GM12878 (cell line): ENCODE measurements around the gene ANO9. TPM values are rescaled to one million over a fixed set of nuclear protein-coding genes. Genes with fewer than 3 reads are reported as not detected.

Source experiments
- ATAC-seq: fragments of 200-7000 bp; cut with Tn5 transposase; 3 replicates; pipeline ENCODE4 v1.9.1; 2020; ENCODE audit warnings: mild to moderate bottlenecking, moderate library complexity
- BruUV-seq: library from RNA; stranded (reverse); fragments of 400-500 nt; replicated peaks from 2 replicates; lab custom pipeline; 2021; lab: Mats Ljungman, UMichigan
- CTCF ChIA-PET: fragments of 300-600 bp; sonication (Branson Sonifier 250); formaldehyde crosslinking; extraction: SDS; loops from one replicate; lab custom pipeline; 2021; ENCODE audit warnings: inconsistent platforms; lab: Yijun Ruan, JAX
- POLR2A ChIA-PET: fragments of 350-600 bp; formaldehyde crosslinking; extraction: SDS; loops from one replicate; lab custom pipeline; 2021; ENCODE audit warnings: inconsistent platforms; lab: Charles Lee
- RAD21 ChIA-PET: fragments of 300-600 bp; sonication (Branson Sonifier 250); formaldehyde crosslinking; loops from one replicate; lab custom pipeline; 2023; ENCODE audit warnings: antibody characterized with exemption; ENCODE audit not compliant: unreplicated experiment; lab: Charles Lee
- SMC1A ChIA-PET: fragments of 300-600 bp; sonication (Branson Sonifier 250); formaldehyde crosslinking; loops from one replicate; lab custom pipeline; 2023; ENCODE audit not compliant: unreplicated experiment, uncharacterized antibody; lab: Charles Lee
- DNase-seq: peaks from one replicate; pipeline ENCODE4 v3.0.0-alpha.2; 2011; ENCODE audit warnings: low read depth, low spot score
- FAIRE-seq: peaks from 3 replicates; lab custom pipeline; 2011; peaks lifted over from hg19 to GRCh38; lab: Jason Lieb, UNC
- H2AFZ ChIP-seq: 2 replicates; pipeline ENCODE4 v1.6.0; 2011; ENCODE audit warnings: low read depth, low read length, control low read depth; ENCODE audit not compliant: control insufficient read depth
- H3K27ac ChIP-seq: 2 replicates; pipeline ENCODE4 v1.5.1; 2011; ENCODE audit warnings: control low read depth; ENCODE audit not compliant: control insufficient read depth, insufficient read depth
- H3K27me3 ChIP-seq, 2 experiments: replicated peaks in 1 of 2; 2 replicates each; pipeline versions ENCODE4 v1.6.0 to v1.6.1; 2011; ENCODE audit warnings: low read length in 1 of 2; ENCODE audit not compliant: control insufficient read depth in 2 of 2, insufficient read depth in 2 of 2
- H3K36me3 ChIP-seq, 2 experiments: 2 replicates each; pipeline ENCODE4 v1.5.1; 2011; ENCODE audit warnings: low read length in 1 of 2; ENCODE audit not compliant: control insufficient read depth in 2 of 2, insufficient read depth in 2 of 2
- H3K4me1 ChIP-seq: 2 replicates; pipeline ENCODE4 v1.6.1; 2011; ENCODE audit warnings: mild to moderate bottlenecking, low read length, moderate library complexity, mixed read lengths; ENCODE audit not compliant: control insufficient read depth, insufficient read depth
- H3K4me2 ChIP-seq: 2 replicates; pipeline ENCODE4 v1.6.0; 2011; ENCODE audit warnings: control low read depth; ENCODE audit not compliant: control insufficient read depth, insufficient read depth
- H3K4me3 ChIP-seq: fragments of 200-600 bp; sonication (generic); 2 replicates; pipeline ENCODE4 v1.5.1; 2016
- H3K79me2 ChIP-seq: 2 replicates; pipeline ENCODE4 v1.6.0; 2011; ENCODE audit warnings: low read length; ENCODE audit not compliant: control insufficient read depth, insufficient read depth
- H3K9ac ChIP-seq: 2 replicates; pipeline ENCODE4 v1.8.0; 2011; ENCODE audit warnings: low read length, control low read depth, mixed read lengths; ENCODE audit not compliant: control insufficient read depth, insufficient read depth
- H3K9me3 ChIP-seq: replicated peaks from 3 replicates; pipeline ENCODE4 v1.5.1; 2011; ENCODE audit warnings: mild to moderate bottlenecking, low read length; ENCODE audit not compliant: control insufficient read depth, insufficient read depth
- H4K20me1 ChIP-seq: 2 replicates; pipeline ENCODE4 v1.6.0; 2011; ENCODE audit not compliant: control insufficient read depth, insufficient read depth
- BHLHE40 ChIP-seq, 2 experiments: fragments of 450-650 bp in 1 of 2; IDR thresholded peaks; 2 replicates each; pipeline ENCODE4 v1.6.1; 2011 to 2017; ENCODE audit warnings: low read depth in 2 of 2, borderline replicate concordance in 1 of 2, improper control_type of control experiment in 1 of 2, low read length in 1 of 2, mild to moderate bottlenecking in 1 of 2
- CBX5 ChIP-seq: sonication (generic); IDR thresholded peaks from 2 replicates; pipeline ENCODE4 v1.6.1; 2016; ENCODE audit warnings: low read depth, moderate library complexity, mild to moderate bottlenecking, inconsistent platforms
- GATAD2B ChIP-seq: fragments of 450-650 bp; conservative IDR thresholded peaks from 2 replicates; pipeline ENCODE4 v1.6.1; 2017; ENCODE audit warnings: low read depth, mild to moderate bottlenecking, moderate library complexity
- IKZF1 ChIP-seq: fragments of 450-650 bp; conservative IDR thresholded peaks from 2 replicates; pipeline ENCODE4 v1.6.1; 2017; ENCODE audit warnings: antibody characterized with exemption, mild to moderate bottlenecking
- POLR2A ChIP-seq: IDR thresholded peaks from 2 replicates; pipeline ENCODE4 v1.6.1; 2011; ENCODE audit warnings: low read depth, mild to moderate bottlenecking, low read length
- SUZ12 ChIP-seq: fragments of 200-600 bp; sonication (generic); IDR thresholded peaks from one replicate; pipeline ENCODE4 v1.6.1; 2018; ENCODE audit warnings: antibody characterized with exemption, mild to moderate bottlenecking; ENCODE audit not compliant: unreplicated experiment
- WGBS: methylation state at CpG from one replicate; pipeline ENCODE4 v1.1.6; 2016; ENCODE audit warnings: low lambda C conversion rate; ENCODE audit not compliant: insufficient replicate concordance, insufficient coverage; ENCODE audit errors: missing lambda C conversion rate; 5-methylcytosine and 5-hydroxymethylcytosine counted together
- in situ Hi-C: fragments of 300-500 bp; cut with MboI; formaldehyde crosslinking; loops from 9 replicates; pipeline ENCODE4 v1.14.3; 2018; ENCODE audit warnings: mixed read lengths
- intact Hi-C: fragments of 100-400 bp; cut with micrococcal nuclease; formaldehyde crosslinking; loops from one replicate; pipeline ENCODE4 v1.14.2; 2022; ENCODE audit not compliant: unreplicated experiment
- polyA plus RNA-seq, 11 experiments: library from polyadenylated mRNA; depleted of rRNA in 4 of 11; unstranded in 6 of 11; stranded (reverse) in 5 of 11; fragments of >200 nt; fragmentation: Nextera tagmentation in 4 of 11; fragmentation: Illumina TruSeq in 1 of 11; extraction: Ambion mirVana in 4 of 11; extraction: Trizol in 1 of 11; gene quantifications; 1 replicate in 1 of 11; 2 replicates in 10 of 11; pipeline versions ENCODE4 v1.2.1 to v1.2.3, GENCODE V29; 2011 to 2016; ENCODE audit warnings: inconsistent platforms in 2 of 11, missing spikeins in 2 of 11, low read depth in 1 of 11
- total RNA-seq, 4 experiments: library from RNA; depleted of rRNA in 3 of 4; stranded (reverse); fragments of >200 nt in 3 of 4; fragmentation: Illumina TruSeq in 1 of 4; extraction: Trizol in 1 of 4; gene quantifications; 2 replicates each; pipeline versions ENCODE4 v1.2.1 to v1.2.3, GENCODE V29; 2013 to 2021

ANO9 gene
- total and polyA plus RNA-seq, 10 of the 15 experiments (the other 5 are each of a cell fraction or from before 2014, with no cell fraction given): 0.21 to 42.3 (median 12.0) TPM

DNA sequence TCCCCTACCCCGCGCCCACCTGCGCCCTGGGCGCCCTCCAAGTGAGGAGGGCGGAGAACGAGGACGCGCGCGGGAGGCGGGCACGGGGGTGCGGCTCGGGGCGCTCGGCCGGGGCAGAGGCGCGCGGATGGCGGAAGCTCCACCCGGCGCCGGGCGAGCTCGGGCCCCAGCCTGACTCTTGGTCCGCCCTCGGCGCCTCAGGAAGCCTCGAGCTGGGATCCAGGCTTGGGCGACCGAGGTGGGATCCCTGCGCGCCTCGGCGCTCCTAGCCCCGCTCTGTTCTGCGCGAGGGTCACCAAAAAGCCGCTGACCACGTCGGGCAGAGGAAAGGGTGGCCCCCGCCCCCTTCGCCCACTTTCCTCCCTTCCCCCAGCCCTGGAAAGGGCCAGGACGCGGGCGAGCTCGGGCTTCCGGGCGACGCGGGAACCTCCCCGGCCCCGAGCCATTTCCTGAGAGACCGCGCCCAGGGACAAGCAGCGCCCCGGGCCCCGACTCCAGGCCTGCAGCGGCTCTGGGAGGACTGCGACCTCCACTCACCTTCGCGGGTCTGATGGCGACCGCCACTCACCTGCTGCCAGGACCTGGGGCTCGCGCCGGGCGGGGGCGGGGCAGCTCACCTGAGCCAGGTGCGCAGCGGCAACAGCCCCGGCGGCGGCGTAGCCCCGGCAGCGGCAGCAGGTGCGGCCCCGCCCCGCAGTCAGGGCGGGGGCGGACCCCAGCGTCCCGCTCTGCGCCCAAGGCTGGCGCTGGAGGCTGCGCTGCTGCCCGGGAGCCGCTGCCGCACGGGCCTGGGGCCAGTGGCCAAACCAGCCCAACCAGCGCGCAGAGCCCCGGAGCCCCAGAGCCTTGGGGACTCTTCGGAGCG lies 24.8 kb downstream of the ANO9 start:
- Histone ChIP-seq H3K79me2 (no peaks in the 10 kb centered on the region), H3K4me1 (peaks cover 8% of the 10 kb centered on the region), H2AFZ (peak overlapping the region; percentile 55), H3K27me3 (no peaks in the 10 kb centered on the region), H3K36me3 (no peaks in the 10 kb centered on the region), H3K27ac (no peak overlapping the region), H3K9me3 (no peaks in the 10 kb centered on the region), H3K4me3 (peak overlapping the region; percentile 60; the same call in 1 of the 2 replicates), H4K20me1 (no peaks in the 10 kb centered on the region), H3K9ac (no peak overlapping the region; the same call in 1 of the 2 replicates), H3K4me2 (peak overlapping the region; percentile 79)
- in situ Hi-C loops: no loop called here
- WGBS: 6% methylated on average over 78 of the region's 97 CpGs
- ATAC-seq: peak; percentile 40
- ChIA-PET POLR2A (no interaction called here), SMC1A (no interaction called here), RAD21 (no interaction called here), CTCF (no interaction called here)
- TF ChIP-seq SUZ12: peak; percentile 62
- TF ChIP-seq GATAD2B: 0 out of 2 replicates have a peak, but pooled peaks have one; percentile 32
- TF ChIP-seq IKZF1: 0 out of 2 replicates have a peak, but pooled peaks have one; percentile 13
- TF ChIP-seq POLR2A: peak; percentile 53
- 0 out of 4 replicates have a peak, but pooled peaks of 1 of the 2 experiments have one; percentile 8 for TF ChIP-seq BHLHE40 (IDR thresholded peaks at IDR 0.05; ENCODE audit: borderline replicate concordance in 1 of 2, low read depth in 2 of 2, low read length in 1 of 2)
- TF ChIP-seq CBX5: no peak
- no peak for DNase-seq
- intact Hi-C loops: no loop called here
- FAIRE-seq: no peak
- no TSS peak for BruUV-seq
